Neural progenitor cell (in vitro differentiated cells): ENCODE data around the gene C14orf132. TPM values are rescaled to one million over a fixed set of nuclear protein-coding genes. Genes with fewer than 3 reads are reported as not detected.

Source experiments
- DNase-seq: peaks from one replicate; pipeline ENCODE4 v3.0.0-alpha.2; 2016; ENCODE audit warnings: low spot score
- H2AFZ ChIP-seq: fragments of 200-600 bp; sonication (generic); replicated peaks from 2 replicates; pipeline ENCODE4 v1.6.1; 2016; ENCODE audit warnings: antibody characterized with exemption
- H3F3A ChIP-seq: fragments of 200-600 bp; sonication (generic); 2 replicates; pipeline ENCODE4 v1.6.1; 2016; ENCODE audit warnings: antibody characterized with exemption, low read depth
- H3K27ac ChIP-seq: fragments of 200-600 bp; sonication (generic); 2 replicates; pipeline ENCODE4 v1.5.1; 2016; ENCODE audit warnings: mild to moderate bottlenecking
- H3K27me3 ChIP-seq: fragments of 200-600 bp; sonication (generic); 2 replicates; pipeline ENCODE4 v1.6.1; 2016; ENCODE audit warnings: mild to moderate bottlenecking, moderate library complexity
- H3K36me3 ChIP-seq: fragments of 200-600 bp; sonication (generic); 2 replicates; pipeline ENCODE4 v1.5.1; 2016
- H3K4me1 ChIP-seq: fragments of 200-600 bp; sonication (generic); 2 replicates; pipeline ENCODE4 v1.6.1; 2016; ENCODE audit warnings: mixed run types
- H3K4me2 ChIP-seq: fragments of 200-600 bp; sonication (generic); 2 replicates; pipeline ENCODE4 v1.6.1; 2016
- H3K4me3 ChIP-seq: fragments of 200-600 bp; sonication (generic); 2 replicates; pipeline ENCODE4 v1.5.1; 2016
- H3K79me2 ChIP-seq: fragments of 200-600 bp; sonication (generic); 2 replicates; pipeline ENCODE4 v1.6.1; 2016; ENCODE audit warnings: low read depth
- H3K9ac ChIP-seq: fragments of 200-600 bp; sonication (generic); 2 replicates; pipeline ENCODE4 v1.6.1; 2016
- H3K9me3 ChIP-seq: fragments of 200-600 bp; sonication (generic); 2 replicates; pipeline ENCODE4 v1.5.1; 2016; ENCODE audit warnings: low read depth
- H4K20me1 ChIP-seq: fragments of 200-600 bp; sonication (generic); 2 replicates; pipeline ENCODE4 v1.6.1; 2016; ENCODE audit warnings: low read depth
- H3K27ac Mint-ChIP-seq: 3 replicates; pipeline ENCODE4 v1.8.0; 2021; ENCODE audit warnings: mixed read lengths
- H3K27me3 Mint-ChIP-seq: 2 replicates; pipeline ENCODE4 v1.8.0; 2022; ENCODE audit warnings: low read depth, mild to moderate bottlenecking, inconsistent platforms, moderate library complexity, mixed read lengths; ENCODE audit not compliant: insufficient read depth
- H3K36me3 Mint-ChIP-seq: 3 replicates; pipeline ENCODE4 v1.8.0; 2021; ENCODE audit warnings: mixed read lengths
- H3K4me1 Mint-ChIP-seq: 3 replicates; pipeline ENCODE4 v1.8.0; 2021; ENCODE audit warnings: mixed read lengths
- H3K4me3 Mint-ChIP-seq: 3 replicates; pipeline ENCODE4 v1.8.0; 2021; ENCODE audit warnings: mild to moderate bottlenecking, moderate library complexity, mixed read lengths
- H3K9me3 Mint-ChIP-seq: 3 replicates; pipeline ENCODE4 v1.8.0; 2020; ENCODE audit warnings: mixed read lengths
- EZH2 ChIP-seq: fragments of 200-600 bp; sonication (generic); IDR thresholded peaks from 2 replicates; pipeline ENCODE4 v1.6.1; 2017; ENCODE audit warnings: antibody characterized with exemption, mild to moderate bottlenecking, moderate library complexity
- EZH2phosphoT487 ChIP-seq: fragments of 200-600 bp; sonication (generic); IDR thresholded peaks from 2 replicates; pipeline ENCODE4 v1.6.1; 2017; ENCODE audit warnings: antibody characterized with exemption
- total RNA-seq: library from RNA; depleted of rRNA; stranded (reverse); fragments of >200 nt; gene quantifications from 2 replicates; pipeline ENCODE4 v1.2.3, GENCODE V29; 2015; ENCODE audit warnings: low replicate concordance
- TF ChIP-seq, protein P1 (sequence below): fragments of 200-600 bp; sonication (generic); IDR thresholded peaks from 2 replicates; pipeline ENCODE4 v1.5.1; 2017; ENCODE audit warnings: antibody characterized with exemption, mild to moderate bottlenecking

C14orf132 gene
- total RNA-seq, 1 donor from 2014 or later: 8.1 TPM

GRCh38 chr14:96016501-96017160 lies 22.5 kb upstream of the C14orf132 start:
- Histone ChIP-seq H3K4me1 (peaks cover 13% of the 10 kb centered on the region), H3K9me3 (no peaks in the 10 kb centered on the region), H3K27ac (no peak overlapping the region), H3F3A (no peaks in the 10 kb centered on the region), H2AFZ (no peak overlapping the region), H3K36me3 (no peaks in the 10 kb centered on the region), H3K4me2 (no peak overlapping the region), H4K20me1 (no peaks in the 10 kb centered on the region), H3K27me3 (no peaks in the 10 kb centered on the region), H3K4me3 (no peak overlapping the region), H3K79me2 (no peaks in the 10 kb centered on the region), H3K9ac (no peak overlapping the region)
- H3K4me1 Mint-ChIP-seq: peaks cover 5% of the 10 kb centered on the region
- H3K9me3 Mint-ChIP-seq: peaks cover 8% of the 10 kb centered on the region
- H3K27me3 Mint-ChIP-seq: peaks cover 6% of the 10 kb centered on the region
- peaks cover 2% of the 10 kb centered on the region for H3K36me3 Mint-ChIP-seq
- TF ChIP-seq EZH2phosphoT487: no peak
- no peak overlapping the region for H3K4me3 Mint-ChIP-seq
- peak; percentile 67 for DNase-seq
- no peak overlapping the region for H3K27ac Mint-ChIP-seq

- no peaks in the 10 kb centered on the region for H3K36me3 ChIP-seq
- H3K36me3 Mint-ChIP-seq: no peaks in the 10 kb centered on the region
- H3K4me3 ChIP-seq: no peak overlapping the region
- peaks cover 13% of the 10 kb centered on the region for H3K4me1 ChIP-seq
- no peak overlapping the region for H3K27ac ChIP-seq
- no peaks in the 10 kb centered on the region for H3K79me2 ChIP-seq
- H3K9me3 ChIP-seq: no peaks in the 10 kb centered on the region
- H3F3A ChIP-seq: no peaks in the 10 kb centered on the region
- TF ChIP-seq, protein P1, sequence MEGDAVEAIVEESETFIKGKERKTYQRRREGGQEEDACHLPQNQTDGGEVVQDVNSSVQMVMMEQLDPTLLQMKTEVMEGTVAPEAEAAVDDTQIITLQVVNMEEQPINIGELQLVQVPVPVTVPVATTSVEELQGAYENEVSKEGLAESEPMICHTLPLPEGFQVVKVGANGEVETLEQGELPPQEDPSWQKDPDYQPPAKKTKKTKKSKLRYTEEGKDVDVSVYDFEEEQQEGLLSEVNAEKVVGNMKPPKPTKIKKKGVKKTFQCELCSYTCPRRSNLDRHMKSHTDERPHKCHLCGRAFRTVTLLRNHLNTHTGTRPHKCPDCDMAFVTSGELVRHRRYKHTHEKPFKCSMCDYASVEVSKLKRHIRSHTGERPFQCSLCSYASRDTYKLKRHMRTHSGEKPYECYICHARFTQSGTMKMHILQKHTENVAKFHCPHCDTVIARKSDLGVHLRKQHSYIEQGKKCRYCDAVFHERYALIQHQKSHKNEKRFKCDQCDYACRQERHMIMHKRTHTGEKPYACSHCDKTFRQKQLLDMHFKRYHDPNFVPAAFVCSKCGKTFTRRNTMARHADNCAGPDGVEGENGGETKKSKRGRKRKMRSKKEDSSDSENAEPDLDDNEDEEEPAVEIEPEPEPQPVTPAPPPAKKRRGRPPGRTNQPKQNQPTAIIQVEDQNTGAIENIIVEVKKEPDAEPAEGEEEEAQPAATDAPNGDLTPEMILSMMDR: no peak
- TF ChIP-seq EZH2phosphoT487 (no peak), EZH2 (no peak)
- H3K4me3 Mint-ChIP-seq: no peak overlapping the region
- DNase-seq: no peak
- H3K27me3 ChIP-seq: no peaks in the 10 kb centered on the region
- no peak overlapping the region for H3K4me2 ChIP-seq
- peaks cover 5% of the 10 kb centered on the region for H3K4me1 Mint-ChIP-seq
- no peak overlapping the region for H3K27ac Mint-ChIP-seq
- peaks cover 8% of the 10 kb centered on the region for H3K27me3 Mint-ChIP-seq
- H2AFZ ChIP-seq: no peak overlapping the region
- H4K20me1 ChIP-seq: no peaks in the 10 kb centered on the region
- H3K9ac ChIP-seq: no peak overlapping the region
- H3K9me3 Mint-ChIP-seq: peaks cover 2% of the 10 kb centered on the region
These were observed 21.3 kb upstream of the C14orf132 start for GRCh38 chr14:96017882-96018281.

DNA sequence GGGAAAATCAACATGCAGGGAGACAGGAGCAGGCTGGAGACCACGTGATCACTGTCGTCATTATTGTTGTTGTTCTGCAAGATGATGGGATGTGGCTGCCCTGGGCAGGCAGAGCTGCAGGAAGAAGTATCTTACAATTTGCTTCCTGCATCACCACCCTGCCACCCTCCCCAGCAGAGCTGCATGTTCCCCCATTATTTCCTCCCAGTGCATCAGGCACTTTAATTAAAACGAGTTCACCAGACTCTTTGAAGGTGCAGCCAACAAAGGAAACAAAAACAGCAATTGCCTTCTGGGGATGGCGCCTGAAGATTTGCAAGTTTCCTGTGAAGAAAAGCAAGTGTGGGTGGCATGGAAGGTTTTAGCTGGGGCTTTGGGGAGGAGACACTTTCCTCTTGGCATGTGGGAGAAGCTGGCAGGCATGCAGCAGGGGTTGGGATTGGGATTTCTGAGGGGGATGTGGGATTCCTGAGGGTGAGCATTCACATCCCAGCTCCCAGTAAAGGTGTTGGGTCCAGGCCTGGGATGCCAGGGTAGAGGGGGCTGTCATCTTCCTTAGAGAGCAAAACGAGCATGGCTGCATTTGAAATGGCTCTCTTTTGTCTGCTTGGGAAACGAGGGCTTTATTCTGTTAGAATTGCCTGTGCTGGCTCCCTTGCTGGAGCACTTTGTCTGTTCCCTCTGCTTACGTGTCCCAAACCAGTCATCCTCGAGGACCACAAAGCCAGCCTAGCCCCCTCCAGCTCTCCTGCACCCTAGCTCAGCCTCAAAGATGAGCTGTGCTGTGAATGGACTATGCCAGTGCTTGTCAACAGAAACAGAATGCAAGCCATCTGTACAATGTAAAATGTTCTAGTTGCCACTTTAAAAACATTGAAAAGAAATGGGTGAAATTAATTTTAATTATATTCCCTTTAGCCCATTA lies 11.5 kb upstream of the C14orf132 start:
- Histone ChIP-seq H3K9me3 (no peaks in the 10 kb centered on the region), H4K20me1 (no peaks in the 10 kb centered on the region), H3K27me3 (no peaks in the 10 kb centered on the region), H3K4me3 (no peak overlapping the region), H2AFZ (peak overlapping the region; percentile 68), H3K36me3 (no peaks in the 10 kb centered on the region), H3K27ac (peak overlapping the region; percentile 34), H3K79me2 (no peaks in the 10 kb centered on the region), H3K4me1 (peaks cover 16% of the 10 kb centered on the region), H3K4me2 (peak overlapping the region; percentile 36), H3K9ac (no peak overlapping the region), H3F3A (peaks cover 16% of the 10 kb centered on the region)
- Mint-ChIP-seq H3K4me1 (peaks cover 26% of the 10 kb centered on the region), H3K4me3 (no peak overlapping the region), H3K36me3 (no peaks in the 10 kb centered on the region), H3K27me3 (peaks cover 16% of the 10 kb centered on the region), H3K27ac (no peak overlapping the region), H3K9me3 (no peaks in the 10 kb centered on the region)
- no peak for TF ChIP-seq EZH2
- TF ChIP-seq, protein P1: no peak
- TF ChIP-seq EZH2phosphoT487: no peak
- peak; percentile 44 for DNase-seq
